GM18502 (cell line): Measurements from ENCODE around the gene PEAK1.
"Not testable (repeated sequence)": the region's sequence is repeated elsewhere in the genome, so short reads cannot be mapped to it uniquely, and the experiment has no call there.

Experiments
- ATAC-seq: cut with Tn5 transposase; IDR thresholded peaks from one replicate; pipeline ENCODE4 v1.9.1; 2021; ENCODE audit warnings: mild to moderate bottlenecking; ENCODE audit not compliant: unreplicated experiment, poor library complexity

Gene PEAK1

GRCh38 chr15:77425104-77425503 lies 5.2 kb upstream of the PEAK1 start:
- no peak for ATAC-seq

- no peak for ATAC-seq
Observed at GRCh38 chr15:77421370-77421700, 1.4 kb upstream of the PEAK1 start.

- ATAC-seq: peak; percentile 44
Observed at GRCh38 chr15:77420610-77421369, 886 bp upstream of the PEAK1 start, which contains the start of gene HMG20A. Gene HMG20A, plus strand, starts transcription at chr15:77420888. Its CDS starts 37,520 bp downstream, at chr15:77458408.

GRCh38 chr15:77418966-77419835 lies 703 bp downstream of the PEAK1 start:
- peak; percentile 26 for ATAC-seq

GRCh38 chr15:77418391-77418965 lies 1.4 kb downstream of the PEAK1 start:
- no peak for ATAC-seq

GRCh38 chr15:77417602-77418001 lies 2.3 kb downstream of the PEAK1 start:
- no peak for ATAC-seq

- no peak for ATAC-seq
Observed at GRCh38 chr15:77416954-77417353, 3.0 kb downstream of the PEAK1 start.

- no peak for ATAC-seq
Observed at GRCh38 chr15:77416148-77416455, 3.8 kb downstream of the PEAK1 start.

- no peak for ATAC-seq
Observed at GRCh38 chr15:77415450-77416147, 4.3 kb downstream of the PEAK1 start.

GRCh38 chr15:77414789-77415442 lies 5.0 kb downstream of the PEAK1 start:
- ATAC-seq: no peak

- no peak for ATAC-seq
Observed at GRCh38 chr15:77413699-77414349, 6.1 kb downstream of the PEAK1 start.

GRCh38 chr15:77412972-77413698 lies 6.8 kb downstream of the PEAK1 start:
- ATAC-seq: no peak

- no peak for ATAC-seq
Observed at GRCh38 chr15:77411619-77411976, 8.3 kb downstream of the PEAK1 start.

- ATAC-seq: no peak
Observed at GRCh38 chr15:77410701-77411618, 8.9 kb downstream of the PEAK1 start.

- not testable (repeated sequence) for ATAC-seq
Observed at GRCh38 chr15:77410157-77410500, 9.8 kb downstream of the PEAK1 start.

- ATAC-seq: no peak
Observed at GRCh38 chr15:77409259-77410156, 10.4 kb downstream of the PEAK1 start.

GRCh38 chr15:77406846-77407245 lies 13.1 kb downstream of the PEAK1 start:
- no peak for ATAC-seq
